ENCODE measurements around the gene TNS2. TPM values are rescaled to one million over a fixed set of nuclear protein-coding genes. Genes with fewer than 3 reads are reported as not detected.

The TNS2 gene
- total and polyA plus RNA-seq, 2 of the 13 experiments (the other 11 are each of a cell fraction or from before 2014, with no cell fraction given): 8.9 to 20.4 TPM

DNA sequence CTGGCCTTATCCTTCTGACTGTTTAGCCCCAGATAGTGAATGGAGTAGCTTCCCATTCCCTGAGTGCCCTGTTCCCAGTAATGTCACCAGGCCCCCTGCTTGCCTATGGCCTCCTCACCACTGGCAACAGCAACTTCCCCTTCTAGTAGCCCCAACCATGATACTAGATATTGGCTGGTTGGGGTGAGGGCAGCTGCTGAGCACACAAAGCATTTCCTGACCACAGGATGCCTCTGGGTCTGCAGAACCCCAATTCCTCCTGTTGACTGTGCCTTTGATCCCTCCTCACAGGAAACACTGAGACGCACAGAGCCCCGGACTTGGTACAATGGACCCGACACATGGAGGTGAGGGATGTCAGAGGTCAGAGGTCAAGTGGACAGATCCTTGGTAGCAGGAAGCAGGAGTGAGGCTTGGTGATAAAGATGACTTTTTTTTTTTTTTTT, 54.0 kb downstream of the TNS2 start (continued):
- no peak for TF ChIP-seq ZBTB20 (CRISPR knock-in tag; IDR thresholded peaks at IDR 0.05; ENCODE audit: borderline replicate concordance, low read depth)
- TF ChIP-seq ZBTB3 (CRISPR knock-in tag; IDR thresholded peaks at IDR 0.05; ENCODE audit: borderline replicate concordance, low read depth): no peak
- no peak for TF ChIP-seq ISX (CRISPR knock-in tag; conservative IDR thresholded peaks at IDR 0.05)
- no peak for TF ChIP-seq ZNF558 (CRISPR knock-in tag; IDR thresholded peaks at IDR 0.05; ENCODE audit: borderline replicate concordance)
- TF ChIP-seq ZNF549 (CRISPR knock-in tag; IDR thresholded peaks at IDR 0.05): no peak
- no peak for TF ChIP-seq ZBTB21 (CRISPR knock-in tag; IDR thresholded peaks at IDR 0.05)
- TF ChIP-seq PATZ1 (CRISPR knock-in tag; IDR thresholded peaks at IDR 0.05): peak; percentile 59
- TF ChIP-seq ZNF501 (CRISPR knock-in tag; IDR thresholded peaks at IDR 0.05): no peak
- no peak for TF ChIP-seq ZNF430 (CRISPR knock-in tag; IDR thresholded peaks at IDR 0.05)
- TF ChIP-seq, protein P1, sequence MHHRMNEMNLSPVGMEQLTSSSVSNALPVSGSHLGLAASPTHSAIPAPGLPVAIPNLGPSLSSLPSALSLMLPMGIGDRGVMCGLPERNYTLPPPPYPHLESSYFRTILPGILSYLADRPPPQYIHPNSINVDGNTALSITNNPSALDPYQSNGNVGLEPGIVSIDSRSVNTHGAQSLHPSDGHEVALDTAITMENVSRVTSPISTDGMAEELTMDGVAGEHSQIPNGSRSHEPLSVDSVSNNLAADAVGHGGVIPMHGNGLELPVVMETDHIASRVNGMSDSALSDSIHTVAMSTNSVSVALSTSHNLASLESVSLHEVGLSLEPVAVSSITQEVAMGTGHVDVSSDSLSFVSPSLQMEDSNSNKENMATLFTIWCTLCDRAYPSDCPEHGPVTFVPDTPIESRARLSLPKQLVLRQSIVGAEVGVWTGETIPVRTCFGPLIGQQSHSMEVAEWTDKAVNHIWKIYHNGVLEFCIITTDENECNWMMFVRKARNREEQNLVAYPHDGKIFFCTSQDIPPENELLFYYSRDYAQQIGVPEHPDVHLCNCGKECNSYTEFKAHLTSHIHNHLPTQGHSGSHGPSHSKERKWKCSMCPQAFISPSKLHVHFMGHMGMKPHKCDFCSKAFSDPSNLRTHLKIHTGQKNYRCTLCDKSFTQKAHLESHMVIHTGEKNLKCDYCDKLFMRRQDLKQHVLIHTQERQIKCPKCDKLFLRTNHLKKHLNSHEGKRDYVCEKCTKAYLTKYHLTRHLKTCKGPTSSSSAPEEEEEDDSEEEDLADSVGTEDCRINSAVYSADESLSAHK (CRISPR knock-in tag; IDR thresholded peaks at IDR 0.05; ENCODE audit: borderline replicate concordance): no peak
- no peak for TF ChIP-seq ZNF563 (CRISPR knock-in tag; IDR thresholded peaks at IDR 0.05)
- TF ChIP-seq ZNF879 (CRISPR knock-in tag; IDR thresholded peaks at IDR 0.05): no peak
- TF ChIP-seq, protein P2, sequence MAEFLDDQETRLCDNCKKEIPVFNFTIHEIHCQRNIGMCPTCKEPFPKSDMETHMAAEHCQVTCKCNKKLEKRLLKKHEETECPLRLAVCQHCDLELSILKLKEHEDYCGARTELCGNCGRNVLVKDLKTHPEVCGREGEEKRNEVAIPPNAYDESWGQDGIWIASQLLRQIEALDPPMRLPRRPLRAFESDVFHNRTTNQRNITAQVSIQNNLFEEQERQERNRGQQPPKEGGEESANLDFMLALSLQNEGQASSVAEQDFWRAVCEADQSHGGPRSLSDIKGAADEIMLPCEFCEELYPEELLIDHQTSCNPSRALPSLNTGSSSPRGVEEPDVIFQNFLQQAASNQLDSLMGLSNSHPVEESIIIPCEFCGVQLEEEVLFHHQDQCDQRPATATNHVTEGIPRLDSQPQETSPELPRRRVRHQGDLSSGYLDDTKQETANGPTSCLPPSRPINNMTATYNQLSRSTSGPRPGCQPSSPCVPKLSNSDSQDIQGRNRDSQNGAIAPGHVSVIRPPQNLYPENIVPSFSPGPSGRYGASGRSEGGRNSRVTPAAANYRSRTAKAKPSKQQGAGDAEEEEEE (CRISPR knock-in tag; IDR thresholded peaks at IDR 0.05; ENCODE audit: borderline replicate concordance): no peak; the same call in 1 of the 2 replicates
- no peak for TF ChIP-seq ZNF136 (CRISPR knock-in tag; IDR thresholded peaks at IDR 0.05; ENCODE audit: low read depth)
- TF ChIP-seq ZNF761 (CRISPR knock-in tag; conservative IDR thresholded peaks at IDR 0.05): no peak
- TF ChIP-seq ZNF329 (CRISPR knock-in tag; IDR thresholded peaks at IDR 0.05; ENCODE audit: low read depth): no peak
- no peak for TF ChIP-seq TBP (CRISPR knock-in tag; IDR thresholded peaks at IDR 0.05)
- no peak for TF ChIP-seq SNAPC2 (CRISPR knock-in tag; IDR thresholded peaks at IDR 0.05)
- no peak for TF ChIP-seq XRCC5 (optimal IDR thresholded peaks at IDR 0.05; ENCODE audit: low read length)
- no peak for TF ChIP-seq ZNF780A (CRISPR knock-in tag; IDR thresholded peaks at IDR 0.05)
- TF ChIP-seq, protein P3, sequence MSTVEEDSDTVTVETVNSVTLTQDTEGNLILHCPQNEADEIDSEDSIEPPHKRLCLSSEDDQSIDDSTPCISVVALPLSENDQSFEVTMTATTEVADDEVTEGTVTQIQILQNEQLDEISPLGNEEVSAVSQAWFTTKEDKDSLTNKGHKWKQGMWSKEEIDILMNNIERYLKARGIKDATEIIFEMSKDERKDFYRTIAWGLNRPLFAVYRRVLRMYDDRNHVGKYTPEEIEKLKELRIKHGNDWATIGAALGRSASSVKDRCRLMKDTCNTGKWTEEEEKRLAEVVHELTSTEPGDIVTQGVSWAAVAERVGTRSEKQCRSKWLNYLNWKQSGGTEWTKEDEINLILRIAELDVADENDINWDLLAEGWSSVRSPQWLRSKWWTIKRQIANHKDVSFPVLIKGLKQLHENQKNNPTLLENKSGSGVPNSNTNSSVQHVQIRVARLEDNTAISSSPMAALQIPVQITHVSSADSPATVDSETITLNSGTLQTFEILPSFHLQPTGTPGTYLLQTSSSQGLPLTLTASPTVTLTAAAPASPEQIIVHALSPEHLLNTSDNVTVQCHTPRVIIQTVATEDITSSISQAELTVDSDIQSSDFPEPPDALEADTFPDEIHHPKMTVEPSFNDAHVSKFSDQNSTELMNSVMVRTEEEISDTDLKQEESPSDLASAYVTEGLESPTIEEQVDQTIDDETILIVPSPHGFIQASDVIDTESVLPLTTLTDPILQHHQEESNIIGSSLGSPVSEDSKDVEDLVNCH (CRISPR knock-in tag; IDR thresholded peaks at IDR 0.05): no peak
- no peak for TF ChIP-seq ZFP36L2 (CRISPR knock-in tag; IDR thresholded peaks at IDR 0.05)

All from HepG2 (cell line).